Breast epithelium (tissue), 4 donors: ENCODE data around the gene COMP. TPM values are rescaled to one million over a fixed set of nuclear protein-coding genes. Genes with fewer than 3 reads are reported as not detected.

ENCODE experiments used
- DNase-seq, 2 donors: peaks; one replicate each; pipeline ENCODE4 v3.0.0-alpha.2; 2019; ENCODE audit warnings: low spot score in 2 of 2
- H3K27ac ChIP-seq, 2 donors: fragments of 200-600 bp; sonication (generic) in 1 of 2; one replicate each; pipeline ENCODE4 v1.5.1; 2016 to 2019; ENCODE audit warnings: mild to moderate bottlenecking in 1 of 2
- H3K27me3 ChIP-seq, 2 donors: fragments of 200-600 bp; sonication (generic) in 1 of 2; one replicate each; pipeline versions ENCODE4 v1.5.1 to v1.6.0; 2017 to 2019; ENCODE audit warnings: control low read depth in 1 of 2, mild to moderate bottlenecking in 1 of 2
- H3K36me3 ChIP-seq: fragments of 200-600 bp; one replicate; pipeline ENCODE4 v1.5.1; 2019
- H3K4me1 ChIP-seq, 2 donors: fragments of 200-600 bp; sonication (generic); one replicate each; pipeline ENCODE4 v1.5.1; 2016 to 2019; ENCODE audit warnings: control low read depth in 1 of 2
- H3K4me3 ChIP-seq, 3 donors: fragments of 200-600 bp; sonication (generic); 1 replicate in 2 of 3; 2 replicates in 1 of 3; pipeline ENCODE4 v1.5.1; 2016 to 2019; ENCODE audit warnings: mild to moderate bottlenecking in 3 of 3, moderate library complexity in 2 of 3
- H3K9me3 ChIP-seq, 2 donors: fragments of 200-600 bp; sonication (generic) in 1 of 2; one replicate each; pipeline ENCODE4 v1.5.1; 2016 to 2019; ENCODE audit warnings: control low read depth in 1 of 2
- POLR2A ChIP-seq: fragments of 450-650 bp; IDR thresholded peaks from one replicate; pipeline ENCODE4 v1.6.1; 2016; ENCODE audit warnings: antibody characterized with exemption, mild to moderate bottlenecking, moderate library complexity
- POLR2AphosphoS5 ChIP-seq, 3 donors: sonication (generic); formaldehyde crosslinking; IDR thresholded peaks; one replicate each; pipeline ENCODE4 v1.6.1; 2017; ENCODE audit warnings: antibody characterized with exemption in 3 of 3
- intact Hi-C: fragments of 100-400 bp; cut with DNase I; formaldehyde crosslinking; loops from one replicate; pipeline ENCODE4 v1.15.1; 2023; ENCODE audit warnings: low total_unique reads
- total RNA-seq, 3 donors: library from RNA; depleted of rRNA; stranded (reverse); fragments of >200 nt; gene quantifications; one replicate each; pipeline ENCODE4 v1.1.0, GENCODE V29; 2016
- TF ChIP-seq, protein P1 (sequence below), 3 donors: fragments of 450-650 bp; IDR thresholded peaks; one replicate each; pipeline ENCODE4 v1.5.1; 2016 to 2017; ENCODE audit warnings: antibody characterized with exemption in 3 of 3, mild to moderate bottlenecking in 3 of 3, moderate library complexity in 3 of 3

COMP gene
- total RNA-seq, 3 donors from 2014 or later: 1.0 to 4.9 (median 2.2) TPM

DNA sequence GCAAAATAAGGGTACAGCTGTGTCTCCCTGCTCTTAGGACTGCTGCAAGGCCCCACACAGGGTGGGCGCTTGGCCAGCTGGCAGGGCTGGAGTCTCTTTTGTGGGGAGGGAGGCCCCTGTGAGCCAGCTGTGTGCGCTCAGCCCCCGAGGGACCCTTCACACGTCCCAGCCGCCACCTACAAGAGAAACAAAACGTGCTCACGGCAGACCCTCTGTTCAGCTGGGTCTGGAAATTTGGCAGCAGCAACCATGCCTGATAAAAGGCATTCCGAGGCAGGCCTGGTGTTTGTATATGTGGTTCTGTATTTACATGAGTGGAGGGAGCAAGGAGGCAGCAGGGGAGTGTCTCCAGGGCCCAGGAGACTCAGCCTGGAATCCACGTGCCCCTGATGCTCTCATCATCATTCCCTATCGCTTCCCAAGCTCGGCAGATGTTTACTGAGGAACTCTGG is 57.9 kb downstream of the COMP start:
- no peak overlapping the region for H3K4me3 ChIP-seq
- no peaks in the 10 kb centered on the region for H3K27me3 ChIP-seq
- no peaks in the 10 kb centered on the region for H3K4me1 ChIP-seq
- TF ChIP-seq POLR2AphosphoS5 (IDR thresholded peaks at IDR 0.05) (no peak), POLR2A (no peak)
- TF ChIP-seq, protein P1, sequence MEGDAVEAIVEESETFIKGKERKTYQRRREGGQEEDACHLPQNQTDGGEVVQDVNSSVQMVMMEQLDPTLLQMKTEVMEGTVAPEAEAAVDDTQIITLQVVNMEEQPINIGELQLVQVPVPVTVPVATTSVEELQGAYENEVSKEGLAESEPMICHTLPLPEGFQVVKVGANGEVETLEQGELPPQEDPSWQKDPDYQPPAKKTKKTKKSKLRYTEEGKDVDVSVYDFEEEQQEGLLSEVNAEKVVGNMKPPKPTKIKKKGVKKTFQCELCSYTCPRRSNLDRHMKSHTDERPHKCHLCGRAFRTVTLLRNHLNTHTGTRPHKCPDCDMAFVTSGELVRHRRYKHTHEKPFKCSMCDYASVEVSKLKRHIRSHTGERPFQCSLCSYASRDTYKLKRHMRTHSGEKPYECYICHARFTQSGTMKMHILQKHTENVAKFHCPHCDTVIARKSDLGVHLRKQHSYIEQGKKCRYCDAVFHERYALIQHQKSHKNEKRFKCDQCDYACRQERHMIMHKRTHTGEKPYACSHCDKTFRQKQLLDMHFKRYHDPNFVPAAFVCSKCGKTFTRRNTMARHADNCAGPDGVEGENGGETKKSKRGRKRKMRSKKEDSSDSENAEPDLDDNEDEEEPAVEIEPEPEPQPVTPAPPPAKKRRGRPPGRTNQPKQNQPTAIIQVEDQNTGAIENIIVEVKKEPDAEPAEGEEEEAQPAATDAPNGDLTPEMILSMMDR (IDR thresholded peaks at IDR 0.05): no peak
- DNase-seq: no peak
- intact Hi-C loops: no loop called here
- H3K27ac ChIP-seq: no peak overlapping the region
- H3K9me3 ChIP-seq: no peaks in the 10 kb centered on the region
- H3K36me3 ChIP-seq: no peaks in the 10 kb centered on the region

Other genes with a start within 250 kb of the COMP start
- gene FKBP8, start 247.7 kb downstream of the COMP start, total RNA-seq: 100 to 1,000 TPM; 214 to 336 (median 294) TPM
- 100 to 1,000 TPM in 2 of 3 donors, 10 to 100 TPM in 1; 92.6 to 140 (median 139) TPM for gene KXD1, start 233.4 kb downstream of the COMP start, total RNA-seq
- gene UBA52, start 219.4 kb downstream of the COMP start, total RNA-seq: 100 to 1,000 TPM; 729 to 865 (median 831) TPM
- gene REX1BD, start 202.5 kb downstream of the COMP start, total RNA-seq: 100 to 1,000 TPM in 2 of 3 donors, 10 to 100 TPM in 1; 99.8 to 117 (median 111) TPM
- 10 to 100 TPM in 2 of 3 donors, 1 to 10 TPM in 1; 5.6 to 68.6 (median 21.0) TPM for gene CRLF1, start 184.5 kb downstream of the COMP start, total RNA-seq
- gene TMEM59L, start 178.4 kb downstream of the COMP start, total RNA-seq: 1 to 10 TPM in 2 of 3 donors, not detected in 1; 1.2 to 2.3 TPM
- 10 to 100 TPM in 2 of 3 donors, 1 to 10 TPM in 1; 7.0 to 18.1 (median 14.7) TPM for gene KLHL26, start 154.3 kb downstream of the COMP start, total RNA-seq
- 1 to 10 TPM; 4.8 to 6.1 (median 5.9) TPM for gene CRTC1, start 107.6 kb downstream of the COMP start, total RNA-seq
- 10 to 100 TPM; 59.8 to 83.6 (median 75.2) TPM for gene UPF1, start 40.7 kb upstream of the COMP start, total RNA-seq
- gene CERS1, start 104.9 kb upstream of the COMP start, total RNA-seq: under 1 TPM in 2 of 3 donors, not detected in 1; 0.29 to 0.66 TPM
- 100 to 1,000 TPM; 144 to 204 (median 190) TPM for gene COPE, start 128.1 kb upstream of the COMP start, total RNA-seq
- 10 to 100 TPM; 34.1 to 44.9 (median 40.2) TPM for gene DDX49, start 128.4 kb upstream of the COMP start, total RNA-seq
- 10 to 100 TPM; 34.2 to 62.6 (median 56.6) TPM for gene HOMER3, start 149.9 kb upstream of the COMP start, total RNA-seq
- 10 to 100 TPM; 27.8 to 58.1 (median 56.0) TPM for gene SUGP2, start 242.2 kb upstream of the COMP start, total RNA-seq
- gene ARMC6, start 242.3 kb upstream of the COMP start, total RNA-seq: 10 to 100 TPM; 20.3 to 29.5 (median 27.7) TPM